WTC11 (cell line): ENCODE results near the gene ANKRD66. TPM values are rescaled to one million over a fixed set of nuclear protein-coding genes. Genes with fewer than 3 reads are reported as not detected.
"Not testable (repeated sequence)": the region's sequence is repeated elsewhere in the genome, so short reads cannot be mapped to it uniquely, and the experiment has no call there.

Experiments used
- ATAC-seq: fragments of 200-7000 bp; cut with Tn5 transposase; 2 replicates; pipeline ENCODE4 v1.10.0; 2021; ENCODE audit warnings: mild to moderate bottlenecking, moderate library complexity
- CTCF ChIA-PET: fragments of 300-600 bp; sonication (Branson Sonifier 250); formaldehyde crosslinking; loops from one replicate; lab custom pipeline; 2021; ENCODE audit warnings: antibody characterized with exemption; lab: Charles Lee
- POLR2A ChIA-PET: fragments of 350-600 bp; sonication (Branson Sonifier 250); formaldehyde crosslinking; loops from one replicate; lab custom pipeline; 2021; ENCODE audit warnings: antibody characterized with exemption; lab: Charles Lee
- DNase-seq: peaks from one replicate; pipeline ENCODE4 v3.0.0; 2021; ENCODE audit warnings: low spot score
- H3K27ac Mint-ChIP-seq: 2 replicates; pipeline ENCODE4 v1.8.0; 2021; ENCODE audit warnings: mixed read lengths
- H3K27me3 Mint-ChIP-seq: 2 replicates; pipeline ENCODE4 v1.8.0; 2021; ENCODE audit warnings: low read depth, mild to moderate bottlenecking, moderate library complexity, mixed read lengths
- H3K36me3 Mint-ChIP-seq: 2 replicates; pipeline ENCODE4 v1.8.0; 2021; ENCODE audit warnings: mixed read lengths
- H3K4me1 Mint-ChIP-seq: 2 replicates; pipeline ENCODE4 v1.8.0; 2022; ENCODE audit warnings: mixed read lengths
- H3K4me3 Mint-ChIP-seq: 2 replicates; pipeline ENCODE4 v1.8.0; 2021; ENCODE audit warnings: mild to moderate bottlenecking, moderate library complexity, mixed read lengths
- H3K9me3 Mint-ChIP-seq: 2 replicates; pipeline ENCODE4 v1.8.0; 2021; ENCODE audit warnings: mixed read lengths
- AR ChIP-seq: fragments of 250-450 bp; sonication (Bioruptor Pico); IDR thresholded peaks from 2 replicates; pipeline ENCODE4 v1.9.0; 2021; ENCODE audit warnings: mild to moderate bottlenecking
- GABPB1 ChIP-seq: sonication (generic); formaldehyde crosslinking; IDR thresholded peaks from 2 replicates; pipeline ENCODE4 v1.8.1; 2023; ENCODE audit warnings: mild to moderate bottlenecking, missing genetic modification reagents
- MAX ChIP-seq: sonication (generic); formaldehyde crosslinking; IDR thresholded peaks from 2 replicates; pipeline ENCODE4 v1.8.0; 2022; ENCODE audit warnings: mild to moderate bottlenecking, missing genetic modification reagents
- OVOL2 ChIP-seq: fragments of 250-450 bp; sonication (Bioruptor Pico); IDR thresholded peaks from 2 replicates; pipeline ENCODE4 v1.9.0; 2021; ENCODE audit warnings: mild to moderate bottlenecking, borderline replicate concordance
- PRRX2 ChIP-seq: fragments of 250-450 bp; sonication (Bioruptor Pico); IDR thresholded peaks from 2 replicates; pipeline ENCODE4 v1.8.0; 2021; ENCODE audit warnings: mild to moderate bottlenecking
- RORB ChIP-seq: fragments of 250-450 bp; sonication (Bioruptor Pico); IDR thresholded peaks from 2 replicates; pipeline ENCODE4 v1.9.0; 2021; ENCODE audit warnings: mild to moderate bottlenecking
- USF1 ChIP-seq: sonication (generic); formaldehyde crosslinking; IDR thresholded peaks from 2 replicates; pipeline ENCODE4 v1.8.0; 2022; ENCODE audit warnings: mild to moderate bottlenecking, missing genetic modification reagents
- ZNF219 ChIP-seq: sonication (generic); formaldehyde crosslinking; IDR thresholded peaks from 2 replicates; pipeline ENCODE4 v1.8.0; 2023; ENCODE audit warnings: missing genetic modification reagents, mild to moderate bottlenecking, borderline replicate concordance
- ZNF532 ChIP-seq: fragments of 250-450 bp; sonication (Bioruptor Pico); IDR thresholded peaks from 2 replicates; pipeline ENCODE4 v1.9.0; 2021; ENCODE audit warnings: mild to moderate bottlenecking, borderline replicate concordance
- total RNA-seq: library from RNA; stranded (reverse); gene quantifications from 3 replicates; pipeline ENCODE4 v1.2.3, GENCODE V29; 2021

ANKRD66 gene
- total RNA-seq, 1 experiment from 2014 or later: not detected

- no peak for TF ChIP-seq AR
These were observed 12.4 kb downstream of the ANKRD66 start (continued) for GRCh38 chr6:46758960-46759753.

- no peak for TF ChIP-seq MAX (CRISPR knock-in tag)
- TF ChIP-seq, all 79 proteins: peak for 0
- H3K36me3 Mint-ChIP-seq: no peaks in the 10 kb centered on the region; the same call in 1 of the 2 replicates
- no peaks in the 10 kb centered on the region for H3K4me1 Mint-ChIP-seq
- CTCF ChIA-PET: no interaction called here
- DNase-seq (no peak), ATAC-seq (no peak)
- peaks cover 6% of the 10 kb centered on the region; the same call in 1 of the 2 replicates for H3K9me3 Mint-ChIP-seq
- no peaks in the 10 kb centered on the region for H3K27me3 Mint-ChIP-seq
- POLR2A ChIA-PET: no interaction called here
- no peak overlapping the region for H3K4me3 Mint-ChIP-seq
- no peak overlapping the region for H3K27ac Mint-ChIP-seq
These were observed 14.2 kb downstream of the ANKRD66 start for GRCh38 chr6:46760925-46761324.

GRCh38 chr6:46763466-46763865 lies 16.7 kb downstream of the ANKRD66 start:
- no peaks in the 10 kb centered on the region for H3K4me1 Mint-ChIP-seq
- DNase-seq (no peak), ATAC-seq (no peak)
- POLR2A ChIA-PET: no interaction called here
- no peak overlapping the region for H3K27ac Mint-ChIP-seq
- TF ChIP-seq PRRX2 (no peak), ZNF532 (CRISPR knock-in tag) (no peak), ZNF219 (CRISPR knock-in tag) (no peak), RORB (CRISPR knock-in tag) (no peak), GABPB1 (CRISPR knock-in tag) (no peak), USF1 (CRISPR knock-in tag) (no peak), OVOL2 (no peak)
- H3K4me3 Mint-ChIP-seq: no peak overlapping the region
- CTCF ChIA-PET: no interaction called here
- H3K27me3 Mint-ChIP-seq: no peaks in the 10 kb centered on the region
- no peaks in the 10 kb centered on the region; the same call in 1 of the 2 replicates for H3K36me3 Mint-ChIP-seq
- H3K9me3 Mint-ChIP-seq: peaks cover 19% of the 10 kb centered on the region

- H3K36me3 Mint-ChIP-seq, ATAC-seq, H3K4me1 Mint-ChIP-seq, POLR2A ChIA-PET, H3K27me3 Mint-ChIP-seq, H3K4me3 Mint-ChIP-seq, H3K27ac Mint-ChIP-seq, CTCF ChIA-PET, DNase-seq: not testable (repeated sequence)
- peaks cover 19% of the 10 kb centered on the region for H3K9me3 Mint-ChIP-seq
These were observed 17.5 kb downstream of the ANKRD66 start for GRCh38 chr6:46764280-46764679.
